Measurements from ENCODE around the gene ASB2. TPM values are rescaled to one million over a fixed set of nuclear protein-coding genes. Genes with fewer than 3 reads are reported as not detected.

ASB2 gene
- total RNA-seq, 1 donor from 2014 or later, result not detected

GRCh38 chr14:93937519-93937918, 38.9 kb downstream of the ASB2 start:
- Mint-ChIP-seq H3K27ac (no peak overlapping the region), H3K4me1 (ENCODE audit: low read depth) (peaks cover 10% of the 10 kb centered on the region), H3K27me3 (peaks cover 51% of the 10 kb centered on the region), H3K36me3 (ENCODE audit: insufficient read depth) (no peaks in the 10 kb centered on the region), H3K4me3 (ENCODE audit: low read depth) (no peak overlapping the region), H3K9me3 (ENCODE audit: low read depth) (no peaks in the 10 kb centered on the region)
- no peak for TF ChIP-seq CTCF (IDR thresholded peaks at IDR 0.05; ENCODE audit: unreplicated experiment)
- no peak for DNase-seq (ENCODE audit: low spot score, unreplicated experiment)

GRCh38 chr14:93936926-93937325, 39.4 kb downstream of the ASB2 start:
- Mint-ChIP-seq H3K27me3 (peaks cover 51% of the 10 kb centered on the region), H3K36me3 (ENCODE audit: insufficient read depth) (no peaks in the 10 kb centered on the region), H3K27ac (no peak overlapping the region), H3K9me3 (ENCODE audit: low read depth) (no peaks in the 10 kb centered on the region), H3K4me1 (ENCODE audit: low read depth) (peaks cover 10% of the 10 kb centered on the region), H3K4me3 (ENCODE audit: low read depth) (no peak overlapping the region)
- DNase-seq (ENCODE audit: low spot score, unreplicated experiment), result no peak
- TF ChIP-seq CTCF (IDR thresholded peaks at IDR 0.05; ENCODE audit: unreplicated experiment), result no peak

DNA sequence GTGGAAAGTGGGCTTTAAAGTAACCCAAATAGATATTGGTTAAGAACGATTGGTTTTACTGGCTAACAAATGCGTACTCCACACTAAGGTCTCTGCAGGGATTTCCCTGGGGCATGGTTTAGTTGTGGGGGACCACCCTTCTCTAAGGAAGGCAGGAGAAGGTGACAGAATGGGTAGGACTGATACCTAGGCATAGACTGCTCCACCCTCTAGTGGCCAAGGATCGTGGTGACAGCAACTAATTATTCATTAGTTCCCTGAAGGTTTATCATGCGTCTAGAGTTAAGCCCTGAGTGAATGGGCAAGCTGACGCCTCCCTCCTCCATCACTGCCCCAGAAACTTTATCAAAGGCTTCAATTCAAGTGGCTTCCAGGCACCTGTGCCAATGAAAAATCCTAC, 40.1 kb downstream of the ASB2 start:
- Mint-ChIP-seq H3K9me3 (ENCODE audit: low read depth) (no peaks in the 10 kb centered on the region), H3K36me3 (ENCODE audit: insufficient read depth) (no peaks in the 10 kb centered on the region), H3K4me3 (ENCODE audit: low read depth) (no peak overlapping the region), H3K4me1 (ENCODE audit: low read depth) (peaks cover 6% of the 10 kb centered on the region), H3K27me3 (peaks cover 47% of the 10 kb centered on the region), H3K27ac (no peak overlapping the region)
- TF ChIP-seq CTCF (IDR thresholded peaks at IDR 0.05; ENCODE audit: unreplicated experiment), result peak; percentile 60
- no peak for DNase-seq (ENCODE audit: low spot score, unreplicated experiment)

GRCh38 chr14:93935213-93935612, 41.2 kb downstream of the ASB2 start:
- Mint-ChIP-seq H3K9me3 (ENCODE audit: low read depth) (no peaks in the 10 kb centered on the region), H3K4me1 (ENCODE audit: low read depth) (peaks cover 5% of the 10 kb centered on the region), H3K4me3 (ENCODE audit: low read depth) (no peak overlapping the region), H3K27ac (peak overlapping the region; percentile 73), H3K36me3 (ENCODE audit: insufficient read depth) (no peaks in the 10 kb centered on the region), H3K27me3 (peaks cover 40% of the 10 kb centered on the region)
- TF ChIP-seq CTCF (IDR thresholded peaks at IDR 0.05; ENCODE audit: unreplicated experiment), result no peak
- DNase-seq (ENCODE audit: low spot score, unreplicated experiment), result no peak

DNA sequence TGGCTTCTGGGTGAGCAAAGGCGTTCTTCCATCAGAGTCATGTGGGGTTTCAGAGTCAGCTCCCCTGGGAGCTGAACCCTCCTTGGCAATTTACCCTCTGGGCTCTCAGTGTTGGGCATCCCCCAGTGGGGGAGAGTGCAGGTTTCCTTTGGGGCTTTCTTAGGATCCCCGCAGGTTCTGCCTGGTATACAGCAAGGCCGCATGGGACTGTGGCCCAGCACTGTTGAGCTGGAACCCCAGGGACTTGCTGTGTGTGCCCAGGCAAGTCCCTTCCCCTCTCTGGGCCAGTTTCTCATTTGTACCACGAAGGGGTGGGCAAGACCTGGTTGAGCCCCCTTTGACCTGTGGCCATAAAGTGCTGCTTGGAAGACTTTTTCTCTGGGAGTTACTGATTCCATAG, 43.7 kb downstream of the ASB2 start:
- Mint-ChIP-seq H3K36me3 (ENCODE audit: insufficient read depth) (no peaks in the 10 kb centered on the region), H3K27ac (no peak overlapping the region), H3K9me3 (ENCODE audit: low read depth) (no peaks in the 10 kb centered on the region), H3K4me3 (ENCODE audit: low read depth) (no peak overlapping the region), H3K27me3 (peaks cover 23% of the 10 kb centered on the region), H3K4me1 (ENCODE audit: low read depth) (peaks cover 5% of the 10 kb centered on the region)
- no peak for DNase-seq (ENCODE audit: low spot score, unreplicated experiment)
- no peak for TF ChIP-seq CTCF (IDR thresholded peaks at IDR 0.05; ENCODE audit: unreplicated experiment)

All from progenitor cell of endocrine pancreas (in vitro differentiated cells).